ENCODE data around the gene FAM193A.

- TF ChIP-seq CTCF (IDR thresholded peaks at IDR 0.05) = no peak
- TF ChIP-seq POLR2A (IDR thresholded peaks at IDR 0.05) = no peak
These were observed 185.1 kb downstream of the FAM193A start for GRCh38 chr4:2721586-2721985.

Data from adrenal gland (tissue), 5 donors.